ENCODE data around the gene SIAH1.

- TF ChIP-seq ZNF114 (tag by site-specific recombination; IDR thresholded peaks at IDR 0.05) (no peak), ZNF184 (tag by site-specific recombination; IDR thresholded peaks at IDR 0.05) (no peak), ZNF639 (tag by site-specific recombination; IDR thresholded peaks at IDR 0.05) (no peak), CTCF (tag by site-specific recombination; IDR thresholded peaks at IDR 0.05) (no peak), ZBTB44 (tag by site-specific recombination; IDR thresholded peaks at IDR 0.05) (no peak), ZNF473 (tag by site-specific recombination; IDR thresholded peaks at IDR 0.05) (no peak), ZNF274 (IDR thresholded peaks at IDR 0.05; ENCODE audit: low read length) (no peak), ZNF274 (tag by site-specific recombination; IDR thresholded peaks at IDR 0.05; ENCODE audit: borderline replicate concordance) (no peak), ZNF621 (tag by site-specific recombination; IDR thresholded peaks at IDR 0.05) (no peak), ZNF23 (tag by site-specific recombination; IDR thresholded peaks at IDR 0.05; ENCODE audit: borderline replicate concordance) (no peak), REST (tag by site-specific recombination; IDR thresholded peaks at IDR 0.05) (no peak)
Observed at GRCh38 chr16:48350736-48351135, 34.5 kb downstream of the SIAH1 start.
